Mesothelial cell of epicardium (in vitro differentiated cells): Measurements from ENCODE around the gene B3GALT6. TPM values are rescaled to one million over a fixed set of nuclear protein-coding genes. Genes with fewer than 3 reads are reported as not detected.
A peak's percentile ranks its signal among the peaks of the same experiment; 100 is the strongest.
"Not testable (repeated sequence)": the region's sequence is repeated elsewhere in the genome, so short reads cannot be mapped to it uniquely, and the experiment has no call there.

ENCODE experiments used
- DNase-seq, 2 experiments: peaks; one replicate each; pipeline ENCODE4 v3.0.0; 2021; ENCODE audit warnings: low spot score in 2 of 2; ENCODE audit not compliant: unreplicated experiment in 2 of 2
- H3K27ac Mint-ChIP-seq: 2 replicates; pipeline ENCODE4 v1.8.0; 2021; ENCODE audit warnings: mixed read lengths
- H3K27me3 Mint-ChIP-seq: 2 replicates; pipeline ENCODE4 v1.8.0; 2021; ENCODE audit warnings: low read depth, mixed read lengths
- H3K36me3 Mint-ChIP-seq: 2 replicates; pipeline ENCODE4 v1.8.0; 2021; ENCODE audit warnings: mixed read lengths
- H3K4me1 Mint-ChIP-seq: 2 replicates; pipeline ENCODE4 v1.8.0; 2021; ENCODE audit warnings: mixed read lengths
- H3K4me3 Mint-ChIP-seq: 2 replicates; pipeline ENCODE4 v1.8.0; 2021; ENCODE audit warnings: mild to moderate bottlenecking, moderate library complexity, mixed read lengths
- H3K9me3 Mint-ChIP-seq: 2 replicates; pipeline ENCODE4 v1.8.0; 2021; ENCODE audit warnings: mixed read lengths
- total RNA-seq: library from RNA; stranded (reverse); gene quantifications from 3 replicates; pipeline ENCODE4 v1.2.1, GENCODE V29; 2021
- TF ChIP-seq, protein P1 (sequence below): fragments of 200-600 bp; sonication (generic); IDR thresholded peaks from one replicate; pipeline ENCODE4 v1.5.0; 2021; ENCODE audit warnings: antibody characterized with exemption; ENCODE audit not compliant: unreplicated experiment

Gene B3GALT6
- total RNA-seq, 1 donor from 2014 or later = 34.1 TPM

DNA sequence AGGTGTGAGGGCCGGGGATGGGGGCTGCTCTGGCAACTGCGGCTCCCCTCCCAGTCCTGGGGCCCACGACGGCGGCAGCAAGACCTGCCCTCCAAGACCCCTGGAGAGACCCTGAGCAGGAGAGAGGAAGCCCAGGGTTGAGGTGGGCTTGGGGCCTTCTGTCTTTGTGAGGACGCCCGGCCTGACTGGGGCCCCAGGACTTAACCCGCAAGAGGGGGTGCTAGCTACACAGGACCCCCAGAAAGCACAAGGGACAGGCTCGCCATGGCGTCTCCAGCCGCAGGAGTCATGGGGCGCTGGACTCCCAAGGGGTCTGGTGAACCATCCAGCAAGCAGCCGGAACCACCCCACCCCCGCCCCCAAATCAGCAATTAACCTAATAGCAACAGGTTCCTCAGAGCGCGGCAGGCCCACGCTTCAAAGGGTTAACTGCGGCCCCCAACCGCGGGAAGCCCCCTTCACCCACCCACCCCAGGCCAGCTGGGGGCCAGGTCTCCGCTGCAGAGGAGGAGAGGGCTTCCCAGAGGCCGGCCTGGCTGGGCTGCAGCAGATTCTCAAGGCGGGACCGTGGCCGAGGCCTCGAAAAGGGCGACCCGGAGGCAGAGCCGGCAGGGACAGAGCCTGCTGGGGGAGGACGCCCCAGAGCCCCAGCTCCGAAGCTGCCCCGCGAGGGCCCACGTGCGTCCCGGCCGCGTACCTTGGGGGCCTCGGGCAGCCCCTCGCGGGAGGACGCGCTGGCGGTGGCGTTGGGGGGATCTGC is 14.0 kb downstream of the B3GALT6 start:
- no peak for DNase-seq
- Mint-ChIP-seq H3K9me3 (no peaks in the 10 kb centered on the region), H3K27ac (no peak overlapping the region), H3K4me3 (no peak overlapping the region), H3K4me1 (peaks cover under 1% of the 10 kb centered on the region), H3K36me3 (peaks cover under 1% of the 10 kb centered on the region), H3K27me3 (peaks cover 12% of the 10 kb centered on the region)
- TF ChIP-seq, protein P1, sequence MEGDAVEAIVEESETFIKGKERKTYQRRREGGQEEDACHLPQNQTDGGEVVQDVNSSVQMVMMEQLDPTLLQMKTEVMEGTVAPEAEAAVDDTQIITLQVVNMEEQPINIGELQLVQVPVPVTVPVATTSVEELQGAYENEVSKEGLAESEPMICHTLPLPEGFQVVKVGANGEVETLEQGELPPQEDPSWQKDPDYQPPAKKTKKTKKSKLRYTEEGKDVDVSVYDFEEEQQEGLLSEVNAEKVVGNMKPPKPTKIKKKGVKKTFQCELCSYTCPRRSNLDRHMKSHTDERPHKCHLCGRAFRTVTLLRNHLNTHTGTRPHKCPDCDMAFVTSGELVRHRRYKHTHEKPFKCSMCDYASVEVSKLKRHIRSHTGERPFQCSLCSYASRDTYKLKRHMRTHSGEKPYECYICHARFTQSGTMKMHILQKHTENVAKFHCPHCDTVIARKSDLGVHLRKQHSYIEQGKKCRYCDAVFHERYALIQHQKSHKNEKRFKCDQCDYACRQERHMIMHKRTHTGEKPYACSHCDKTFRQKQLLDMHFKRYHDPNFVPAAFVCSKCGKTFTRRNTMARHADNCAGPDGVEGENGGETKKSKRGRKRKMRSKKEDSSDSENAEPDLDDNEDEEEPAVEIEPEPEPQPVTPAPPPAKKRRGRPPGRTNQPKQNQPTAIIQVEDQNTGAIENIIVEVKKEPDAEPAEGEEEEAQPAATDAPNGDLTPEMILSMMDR = no peak

DNA sequence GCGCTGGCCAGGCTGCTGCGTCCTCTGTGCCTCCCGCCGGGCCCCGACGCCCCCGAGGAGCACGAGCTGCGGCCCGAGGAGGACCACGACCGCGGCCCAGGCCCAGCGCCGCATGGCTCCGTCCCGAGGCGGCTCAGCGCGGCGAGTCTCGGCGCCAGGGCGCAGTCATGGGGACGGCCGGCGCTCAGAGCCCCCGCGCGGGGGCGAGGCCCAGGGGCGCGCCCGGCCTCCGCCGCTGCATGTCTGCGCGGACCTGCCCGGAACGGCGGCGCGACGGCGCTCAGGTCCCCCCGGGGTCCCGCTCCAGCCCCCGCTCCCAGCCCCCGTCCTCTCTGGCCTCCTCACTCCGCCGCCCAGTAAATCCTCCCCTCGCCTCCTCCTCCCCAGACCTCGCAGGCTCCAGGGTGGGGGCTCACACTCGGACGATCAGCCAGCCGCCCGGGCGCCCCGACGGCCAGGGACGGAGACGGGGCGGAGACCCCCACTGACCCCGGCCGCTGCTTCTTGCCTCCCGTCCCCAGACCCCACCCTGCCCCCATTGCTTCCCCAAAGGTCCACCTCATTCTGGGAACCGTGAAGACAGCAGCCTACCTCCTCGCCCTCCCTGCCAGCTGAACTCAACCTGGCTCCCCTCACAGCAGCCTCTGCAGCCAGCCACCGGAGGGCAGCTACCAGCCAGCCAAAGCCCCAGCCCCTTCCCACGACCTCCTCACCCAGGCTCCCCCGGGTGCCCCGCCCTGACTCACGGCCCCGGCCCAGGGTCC is 14.7 kb downstream of the B3GALT6 start, which contains the start of gene C1QTNF12:
Gene C1QTNF12 (minus strand): TSS at position 146 of the 764 bp plus-strand sequence. CDS start 32 bp downstream, at position 114.
- Mint-ChIP-seq H3K4me1 (peaks cover 2% of the 10 kb centered on the region), H3K4me3 (no peak within 1 kb of the TSS), H3K27ac (no peak within 1 kb of the TSS), H3K36me3 (peaks cover 1% of the 10 kb centered on the region), H3K27me3 (peaks cover 12% of the 10 kb centered on the region), H3K9me3 (no peaks in the 10 kb centered on the region)
- DNase-seq = no peak
- TF ChIP-seq, protein P1 = no peak

DNA sequence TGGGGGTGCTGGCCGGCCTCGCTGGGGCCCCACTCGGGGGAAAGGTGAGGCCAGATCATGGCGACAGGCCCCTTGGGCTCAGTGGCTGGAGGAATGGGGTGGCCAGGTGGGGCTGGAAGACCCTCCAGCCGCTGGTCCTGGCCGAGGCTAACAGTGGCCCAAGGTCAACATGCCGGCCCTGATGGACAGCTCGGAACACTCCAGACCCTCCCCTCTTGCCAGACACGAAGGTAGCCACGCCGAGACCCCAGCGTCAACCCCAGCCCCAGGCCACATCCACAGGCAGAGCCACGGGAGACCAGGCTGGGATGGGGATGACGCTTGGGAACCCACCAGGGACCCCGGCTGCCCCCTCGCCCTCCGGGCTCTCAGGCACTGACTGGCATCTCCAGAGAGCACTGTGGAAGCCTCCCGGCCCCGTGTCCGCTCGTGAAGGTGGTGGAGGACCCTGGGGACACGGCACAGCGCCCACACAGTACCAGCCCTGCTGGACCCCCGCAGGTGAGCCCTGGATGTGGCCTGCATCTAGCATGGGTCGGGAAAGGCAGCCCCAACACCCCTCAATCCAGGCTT is 15.4 kb downstream of the B3GALT6 start:
- Mint-ChIP-seq H3K9me3 (no peaks in the 10 kb centered on the region), H3K27me3 (peaks cover 12% of the 10 kb centered on the region), H3K4me1 (peaks cover 2% of the 10 kb centered on the region), H3K27ac (no peak overlapping the region), H3K4me3 (no peak overlapping the region), H3K36me3 (peaks cover 3% of the 10 kb centered on the region)
- no peak for DNase-seq
- TF ChIP-seq, protein P1 = no peak

DNA sequence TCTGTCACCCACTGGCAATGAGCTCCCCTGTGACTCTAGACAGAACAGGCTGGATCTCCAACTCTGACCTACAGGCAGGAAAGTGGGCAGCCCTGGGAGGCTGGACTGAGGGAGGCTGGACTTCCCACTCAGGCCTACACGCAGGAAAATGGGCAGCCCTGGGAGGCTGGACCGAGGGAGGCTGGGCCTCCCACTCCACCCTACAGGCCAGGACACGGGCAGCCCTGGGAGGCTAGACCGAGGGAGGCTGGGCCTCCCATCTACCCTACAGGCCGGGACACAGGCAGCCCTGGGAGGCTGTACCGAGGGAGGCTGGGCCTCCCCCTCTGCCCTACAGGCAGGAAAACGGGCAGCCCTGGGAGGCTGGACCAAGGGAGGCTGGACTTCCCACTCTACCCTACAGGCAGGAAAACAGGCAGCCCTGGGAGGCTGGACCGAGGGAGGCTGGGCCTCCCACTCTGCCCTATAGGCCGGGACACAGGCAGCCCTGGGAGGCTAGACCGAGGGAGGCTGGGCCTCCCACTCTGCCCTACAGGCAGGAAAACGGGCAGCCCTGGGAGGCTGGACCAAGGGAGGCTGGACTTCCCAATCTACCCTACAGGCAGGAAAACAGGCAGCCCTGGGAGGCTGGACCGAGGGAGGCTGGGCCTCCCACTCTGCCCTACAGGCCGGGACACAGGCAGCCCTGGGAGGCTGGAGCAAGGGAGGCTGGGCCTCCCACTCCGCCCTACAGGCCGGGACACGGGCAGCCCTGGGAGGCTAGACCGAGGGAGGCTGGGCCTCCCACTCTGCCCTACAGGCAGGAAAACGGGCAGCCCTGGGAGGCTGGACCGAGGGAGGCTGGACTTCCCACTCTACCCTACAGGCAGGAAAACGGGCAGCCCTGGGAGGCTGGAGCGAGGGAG is 16.2 kb downstream of the B3GALT6 start:
- not testable (repeated sequence) for H3K4me3 Mint-ChIP-seq, H3K9me3 Mint-ChIP-seq, DNase-seq, H3K27ac Mint-ChIP-seq, H3K4me1 Mint-ChIP-seq, H3K36me3 Mint-ChIP-seq
- peaks cover 12% of the 10 kb centered on the region for H3K27me3 Mint-ChIP-seq

DNA sequence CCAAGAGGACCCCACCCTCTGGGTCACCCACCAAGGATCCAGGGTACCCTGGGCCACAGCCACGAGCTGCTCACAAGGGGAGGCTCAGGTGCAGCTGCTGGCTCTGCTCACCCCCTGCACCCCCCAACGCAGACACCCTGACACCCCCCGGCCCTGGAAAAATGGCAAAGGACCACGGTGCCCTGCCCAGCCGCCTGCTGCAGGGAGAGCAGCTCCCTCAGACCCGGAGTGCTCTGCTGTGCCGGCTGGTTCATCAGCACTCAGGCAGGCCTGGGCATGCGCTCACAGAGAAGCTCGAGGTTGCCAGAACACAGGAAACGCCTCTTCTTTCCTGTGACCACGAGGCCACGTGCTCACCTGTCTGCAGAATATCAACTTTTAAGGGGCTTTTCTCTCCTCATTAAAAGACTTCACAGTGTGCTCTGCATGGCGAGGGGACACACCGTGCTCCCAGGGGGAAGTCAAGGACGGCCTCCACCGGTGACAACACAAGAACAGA is 18.8 kb downstream of the B3GALT6 start:
- H3K27me3 Mint-ChIP-seq = peaks cover 12% of the 10 kb centered on the region
- peaks cover 2% of the 10 kb centered on the region for H3K4me1 Mint-ChIP-seq
- TF ChIP-seq, protein P1 = no peak
- no peaks in the 10 kb centered on the region for H3K9me3 Mint-ChIP-seq
- H3K36me3 Mint-ChIP-seq = peaks cover 12% of the 10 kb centered on the region
- H3K4me3 Mint-ChIP-seq = no peak overlapping the region
- peak overlapping the region; percentile 39 for H3K27ac Mint-ChIP-seq
- no peak for DNase-seq
